Right lobe of liver (tissue), 6 donors: Measurements from ENCODE around the gene KCNT1. TPM values are rescaled to one million over a fixed set of nuclear protein-coding genes. Genes with fewer than 3 reads are reported as not detected.

ENCODE experiments used
- ATAC-seq, 4 donors: fragments of 200-7000 bp; cut with Tn5 transposase; one replicate each; pipeline ENCODE4 v1.9.1; 2020; ENCODE audit warnings: mild to moderate bottlenecking in 4 of 4, moderate library complexity in 4 of 4
- DNase-seq, 3 donors: peaks; one replicate each; pipeline ENCODE4 v3.0.0-alpha.2; 2020
- H3K27ac ChIP-seq, 3 donors: fragments of 200-600 bp; one replicate each; pipeline ENCODE4 v1.8.0; 2022
- H3K27me3 ChIP-seq, 2 donors: fragments of 200-600 bp; one replicate each; pipeline ENCODE4 v1.8.0; 2022
- H3K36me3 ChIP-seq, 4 donors: fragments of 200-600 bp; sonication (generic) in 1 of 4; one replicate each; pipeline versions ENCODE4 v1.5.1 to v1.8.0; 2017 to 2022; ENCODE audit warnings: control low read depth in 1 of 4
- H3K4me1 ChIP-seq, 4 donors: fragments of 200-600 bp; sonication (generic) in 1 of 4; one replicate each; pipeline versions ENCODE4 v1.5.1 to v1.8.0; 2017 to 2022; ENCODE audit warnings: control low read depth in 1 of 4
- H3K4me3 ChIP-seq, 3 donors: fragments of 200-600 bp; one replicate each; pipeline ENCODE4 v1.8.0; 2022
- H3K9me3 ChIP-seq, 4 donors: fragments of 200-600 bp; sonication (generic) in 1 of 4; one replicate each; pipeline versions ENCODE4 v1.5.1 to v1.8.0; 2017 to 2022; ENCODE audit warnings: control low read depth in 1 of 4
- CTCF ChIP-seq, 4 donors: fragments of 200-600 bp in 3 of 4; fragments of 450-650 bp in 1 of 4; IDR thresholded peaks; one replicate each; pipeline versions ENCODE4 v1.5.1 to v1.8.0; 2016 to 2022; ENCODE audit warnings: antibody characterized with exemption in 4 of 4, mild to moderate bottlenecking in 2 of 4
- POLR2A ChIP-seq: fragments of 450-650 bp; IDR thresholded peaks from one replicate; pipeline ENCODE4 v1.6.1; 2017; ENCODE audit warnings: antibody characterized with exemption, mild to moderate bottlenecking
- WGBS: methylation state at CpG from one replicate; pipeline ENCODE4 v1.1.6; 2018; ENCODE audit warnings: low coverage, low lambda C conversion rate; ENCODE audit not compliant: insufficient coverage; ENCODE audit errors: missing lambda C conversion rate; 5-methylcytosine and 5-hydroxymethylcytosine counted together
- intact Hi-C, 2 donors: fragments of 100-400 bp; cut with DNase I; formaldehyde crosslinking; loops; one replicate each; pipeline versions ENCODE4 v1.11.2 to v1.14.1; 2022
- total RNA-seq, 6 experiments: library from RNA; depleted of rRNA in 2 of 6; stranded (reverse); fragments of >200 nt in 2 of 6; fragmentation: NEBNext Ultra II Directional in 3 of 6; extraction: Animal tissue kit (Norgen Biotek cat#: 25700) in 3 of 6; gene quantifications; one replicate each; pipeline versions ENCODE4 v1.1.0 to v1.2.4, GENCODE V29; 2016 to 2023
- donor health status: DM: no; HTN: yes; CAD: no.
- donor health status: DM: no; HTN: no; CAD: no.
- donor health status: DM: no; HTN: no; CAD: no.
- donor health status: DM: no; HTN: yes; CAD: no.
- donor health status: DM: no; HTN: yes; CAD: no.

The KCNT1 gene
- total RNA-seq, 6 experiments from 2014 or later, result not detected

- no peak for ATAC-seq
- Histone ChIP-seq H3K27me3 (no peaks in the 10 kb centered on the region), H3K4me1 (no peaks in the 10 kb centered on the region), H3K4me3 (no peak overlapping the region), H3K36me3 (peaks cover 0 to 5% (median under 1%) of the 10 kb centered on the region in 4 donors), H3K9me3 (no peaks in the 10 kb centered on the region), H3K27ac (no peak overlapping the region)
- 98% methylated on average over 4 of the region's 5 CpGs for WGBS
- TF ChIP-seq POLR2A, result no peak
- TF ChIP-seq CTCF (IDR thresholded peaks at IDR 0.05), result no peak
- no peak for DNase-seq
- intact Hi-C loops, result no loop called here
These were observed 126.7 kb downstream of the KCNT1 start for GRCh38 chr9:135828656-135829055.

- H3K36me3 ChIP-seq, result no peaks in the 10 kb centered on the region
- 100% methylated on average over 1 of the region's 1 CpG for whole genome bisulfite sequencing
These were observed 128.5 kb downstream of the KCNT1 start for GRCh38 chr9:135830496-135830895.

GRCh38 chr9:135833864-135834263 is 131.9 kb downstream of the KCNT1 start:
- intact Hi-C loops, result no loop called here
- Histone ChIP-seq H3K27me3 (no peaks in the 10 kb centered on the region), H3K27ac (no peak overlapping the region), H3K9me3 (no peaks in the 10 kb centered on the region), H3K36me3 (no peaks in the 10 kb centered on the region), H3K4me1 (no peaks in the 10 kb centered on the region), H3K4me3 (no peak overlapping the region)
- DNase-seq (no peak), ATAC-seq (no peak)
- 77% methylated on average over 3 of the region's 3 CpGs for WGBS
- no peak for TF ChIP-seq CTCF (IDR thresholded peaks at IDR 0.05)
- TF ChIP-seq POLR2A, result no peak

More at GRCh38 chr9:135830496-135830895, 128.5 kb downstream of the KCNT1 start:
- no peak for TF ChIP-seq POLR2A
- no peak for TF ChIP-seq CTCF (IDR thresholded peaks at IDR 0.05)
- no peak overlapping the region for H3K27ac ChIP-seq
- ATAC-seq, result no peak
- no peak overlapping the region for H3K4me3 ChIP-seq
- intact Hi-C loops, result no loop called here
- no peaks in the 10 kb centered on the region for H3K4me1 ChIP-seq
- H3K27me3 ChIP-seq, result no peaks in the 10 kb centered on the region
- H3K9me3 ChIP-seq, result no peaks in the 10 kb centered on the region
- no peak for DNase-seq

GRCh38 chr9:135835131-135835530 is 133.1 kb downstream of the KCNT1 start:
- WGBS, result 95% methylated on average over 8 of the region's 10 CpGs
- no peak for TF ChIP-seq CTCF (IDR thresholded peaks at IDR 0.05)
- no peak for TF ChIP-seq POLR2A
- ATAC-seq (no peak), DNase-seq (no peak)
- intact Hi-C loops, result no loop called here
- Histone ChIP-seq H3K4me1 (no peaks in the 10 kb centered on the region), H3K9me3 (no peaks in the 10 kb centered on the region), H3K4me3 (no peak overlapping the region), H3K36me3 (no peaks in the 10 kb centered on the region), H3K27ac (no peak overlapping the region), H3K27me3 (no peaks in the 10 kb centered on the region)

GRCh38 chr9:135839516-135839915 is 137.5 kb downstream of the KCNT1 start:
- intact Hi-C loops, result no loop called here
- H3K36me3 ChIP-seq, result no peaks in the 10 kb centered on the region
- no peaks in the 10 kb centered on the region for H3K9me3 ChIP-seq
- no peak overlapping the region for H3K4me3 ChIP-seq
- no peak for ATAC-seq
- no peak overlapping the region for H3K27ac ChIP-seq
- TF ChIP-seq CTCF (IDR thresholded peaks at IDR 0.05) (no peak), POLR2A (no peak)
- no peak for DNase-seq
- no peaks in the 10 kb centered on the region for H3K27me3 ChIP-seq
- no peaks in the 10 kb centered on the region for H3K4me1 ChIP-seq
- WGBS, result 80% methylated on average over 1 of the region's 11 CpGs
